HepG2 (cell line): ENCODE data around the gene CATSPERD. TPM values are rescaled to one million over a fixed set of nuclear protein-coding genes. Genes with fewer than 3 reads are reported as not detected.

Experiments used
- CCDC6 ChIP-seq: sonication (generic); formaldehyde crosslinking; IDR thresholded peaks from 2 replicates; pipeline ENCODE4 v1.8.1; 2022; ENCODE audit warnings: mild to moderate bottlenecking, missing genetic modification reagents, moderate library complexity
- CEBPB ChIP-seq: IDR thresholded peaks from 2 replicates; pipeline ENCODE4 v1.6.1; 2011; ENCODE audit warnings: low read depth, low read length, improper control_type of control experiment, borderline replicate concordance
- CERS6 ChIP-seq: sonication (generic); formaldehyde crosslinking; IDR thresholded peaks from 2 replicates; pipeline ENCODE4 v1.5.0; 2020; ENCODE audit warnings: missing genetic modification reagents
- DDIT3 ChIP-seq: sonication (generic); formaldehyde crosslinking; IDR thresholded peaks from 2 replicates; pipeline ENCODE4 v1.4.0; 2020; ENCODE audit warnings: mild to moderate bottlenecking, missing genetic modification reagents
- MIER3 ChIP-seq: IDR thresholded peaks from 2 replicates; pipeline ENCODE4 v1.6.1; 2016; ENCODE audit warnings: missing compliant biosample characterization, borderline replicate concordance
- NPAS2 ChIP-seq: sonication (generic); formaldehyde crosslinking; IDR thresholded peaks from 2 replicates; pipeline ENCODE4 v1.8.0; 2022; ENCODE audit warnings: mild to moderate bottlenecking, missing genetic modification reagents, borderline replicate concordance
- NR2F6 ChIP-seq, 2 experiments: IDR thresholded peaks; 2 replicates each; pipeline ENCODE4 v1.6.1; 2016; ENCODE audit warnings: antibody characterized with exemption in 1 of 2, mild to moderate bottlenecking in 1 of 2
- POLR2AphosphoS5 ChIP-seq: IDR thresholded peaks from 2 replicates; pipeline ENCODE4 v1.6.1; 2012; ENCODE audit warnings: low read depth, low read length
- THAP11 ChIP-seq: IDR thresholded peaks from 2 replicates; pipeline ENCODE4 v1.6.1; 2016; ENCODE audit warnings: missing biosample characterization, missing genetic modification reagents
- ZNF362 ChIP-seq: sonication (generic); formaldehyde crosslinking; IDR thresholded peaks from 2 replicates; pipeline ENCODE4 v1.4.0; 2020; ENCODE audit warnings: missing genetic modification reagents, mild to moderate bottlenecking, borderline replicate concordance
- polyA plus RNA-seq, 8 experiments: library from polyadenylated mRNA; depleted of rRNA in 3 of 8; stranded (reverse) in 7 of 8; unstranded in 1 of 8; fragments of >200 nt; fragmentation: Illumina TruSeq in 4 of 8; extraction: Trizol in 4 of 8; gene quantifications; 2 replicates each; pipeline versions ENCODE4 v1.2.1 to v1.2.3, GENCODE V29; 2011 to 2016; ENCODE audit warnings: low read depth in 4 of 8, missing spikeins in 1 of 8, mixed read lengths in 1 of 8; ENCODE audit not compliant: insufficient read depth in 1 of 8
- total RNA-seq, 5 experiments: library from RNA; depleted of rRNA; stranded (reverse); fragments of >200 nt; fragmentation: Illumina TruSeq; extraction: Trizol; gene quantifications; 2 replicates each; pipeline ENCODE4 v1.2.3, GENCODE V29; 2016; ENCODE audit warnings: low read depth in 1 of 5
- TF ChIP-seq, protein P1 (sequence below), 2 experiments: fragments of 450-650 bp in 1 of 2; sonication (generic) in 1 of 2; formaldehyde crosslinking; IDR thresholded peaks; 2 replicates each; pipeline versions ENCODE4 v1.5.0 to v1.8.0; 2020 to 2022; ENCODE audit warnings: mild to moderate bottlenecking in 1 of 2, missing genetic modification reagents in 1 of 2
- TF ChIP-seq, protein P2 (sequence below): sonication (generic); formaldehyde crosslinking; IDR thresholded peaks from 2 replicates; pipeline ENCODE4 v1.4.0; 2020; ENCODE audit warnings: mild to moderate bottlenecking, missing genetic modification reagents
- TF ChIP-seq, protein P3 (sequence below): sonication (generic); formaldehyde crosslinking; IDR thresholded peaks from 2 replicates; pipeline ENCODE4 v1.4.0; 2020; ENCODE audit warnings: missing genetic modification reagents
- TF ChIP-seq, protein P4 (sequence below): sonication (generic); formaldehyde crosslinking; IDR thresholded peaks from 2 replicates; pipeline ENCODE4 v1.5.0; 2020; ENCODE audit warnings: mild to moderate bottlenecking, missing genetic modification reagents

The CATSPERD gene
- total and polyA plus RNA-seq, 2 of the 13 experiments (the other 11 are each of a cell fraction or from before 2014, with no cell fraction given): 0.04 TPM; not detected in 1

- no peak for TF ChIP-seq NPAS2 (CRISPR knock-in tag)
- TF ChIP-seq, protein P1, sequence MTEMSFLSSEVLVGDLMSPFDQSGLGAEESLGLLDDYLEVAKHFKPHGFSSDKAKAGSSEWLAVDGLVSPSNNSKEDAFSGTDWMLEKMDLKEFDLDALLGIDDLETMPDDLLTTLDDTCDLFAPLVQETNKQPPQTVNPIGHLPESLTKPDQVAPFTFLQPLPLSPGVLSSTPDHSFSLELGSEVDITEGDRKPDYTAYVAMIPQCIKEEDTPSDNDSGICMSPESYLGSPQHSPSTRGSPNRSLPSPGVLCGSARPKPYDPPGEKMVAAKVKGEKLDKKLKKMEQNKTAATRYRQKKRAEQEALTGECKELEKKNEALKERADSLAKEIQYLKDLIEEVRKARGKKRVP (CRISPR knock-in tag; IDR thresholded peaks at IDR 0.05): peak in 1 of 2 experiments; percentile 96; a peak in 2 of 4 replicates
- 0 out of 2 replicates have a peak, but pooled peaks have one; percentile 19 for TF ChIP-seq POLR2AphosphoS5
- 0 out of 2 replicates have a peak, but pooled peaks have one; percentile 6 for TF ChIP-seq MIER3
- peak; percentile 52; the same call in 1 of the 2 replicates for TF ChIP-seq ZNF362 (CRISPR knock-in tag)
- TF ChIP-seq, protein P2, sequence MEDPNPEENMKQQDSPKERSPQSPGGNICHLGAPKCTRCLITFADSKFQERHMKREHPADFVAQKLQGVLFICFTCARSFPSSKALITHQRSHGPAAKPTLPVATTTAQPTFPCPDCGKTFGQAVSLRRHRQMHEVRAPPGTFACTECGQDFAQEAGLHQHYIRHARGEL (CRISPR knock-in tag): no peak
- TF ChIP-seq, protein P3, sequence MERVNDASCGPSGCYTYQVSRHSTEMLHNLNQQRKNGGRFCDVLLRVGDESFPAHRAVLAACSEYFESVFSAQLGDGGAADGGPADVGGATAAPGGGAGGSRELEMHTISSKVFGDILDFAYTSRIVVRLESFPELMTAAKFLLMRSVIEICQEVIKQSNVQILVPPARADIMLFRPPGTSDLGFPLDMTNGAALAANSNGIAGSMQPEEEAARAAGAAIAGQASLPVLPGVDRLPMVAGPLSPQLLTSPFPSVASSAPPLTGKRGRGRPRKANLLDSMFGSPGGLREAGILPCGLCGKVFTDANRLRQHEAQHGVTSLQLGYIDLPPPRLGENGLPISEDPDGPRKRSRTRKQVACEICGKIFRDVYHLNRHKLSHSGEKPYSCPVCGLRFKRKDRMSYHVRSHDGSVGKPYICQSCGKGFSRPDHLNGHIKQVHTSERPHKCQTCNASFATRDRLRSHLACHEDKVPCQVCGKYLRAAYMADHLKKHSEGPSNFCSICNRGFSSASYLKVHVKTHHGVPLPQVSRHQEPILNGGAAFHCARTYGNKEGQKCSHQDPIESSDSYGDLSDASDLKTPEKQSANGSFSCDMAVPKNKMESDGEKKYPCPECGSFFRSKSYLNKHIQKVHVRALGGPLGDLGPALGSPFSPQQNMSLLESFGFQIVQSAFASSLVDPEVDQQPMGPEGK: peak; percentile 16; the same call in 1 of the 2 replicates
- TF ChIP-seq CERS6: no peak
- peak; percentile 42; the same call in 1 of the 2 replicates for TF ChIP-seq NR2F6 (IDR thresholded peaks at IDR 0.05)
- no peak for TF ChIP-seq NR2F6 (CRISPR knock-in tag; IDR thresholded peaks at IDR 0.05)
- TF ChIP-seq DDIT3 (CRISPR knock-in tag): 0 out of 2 replicates have a peak, but pooled peaks have one; percentile 71
- TF ChIP-seq THAP11 (CRISPR knock-in tag): peak; percentile 13; the same call in 1 of the 2 replicates
- TF ChIP-seq, protein P4, sequence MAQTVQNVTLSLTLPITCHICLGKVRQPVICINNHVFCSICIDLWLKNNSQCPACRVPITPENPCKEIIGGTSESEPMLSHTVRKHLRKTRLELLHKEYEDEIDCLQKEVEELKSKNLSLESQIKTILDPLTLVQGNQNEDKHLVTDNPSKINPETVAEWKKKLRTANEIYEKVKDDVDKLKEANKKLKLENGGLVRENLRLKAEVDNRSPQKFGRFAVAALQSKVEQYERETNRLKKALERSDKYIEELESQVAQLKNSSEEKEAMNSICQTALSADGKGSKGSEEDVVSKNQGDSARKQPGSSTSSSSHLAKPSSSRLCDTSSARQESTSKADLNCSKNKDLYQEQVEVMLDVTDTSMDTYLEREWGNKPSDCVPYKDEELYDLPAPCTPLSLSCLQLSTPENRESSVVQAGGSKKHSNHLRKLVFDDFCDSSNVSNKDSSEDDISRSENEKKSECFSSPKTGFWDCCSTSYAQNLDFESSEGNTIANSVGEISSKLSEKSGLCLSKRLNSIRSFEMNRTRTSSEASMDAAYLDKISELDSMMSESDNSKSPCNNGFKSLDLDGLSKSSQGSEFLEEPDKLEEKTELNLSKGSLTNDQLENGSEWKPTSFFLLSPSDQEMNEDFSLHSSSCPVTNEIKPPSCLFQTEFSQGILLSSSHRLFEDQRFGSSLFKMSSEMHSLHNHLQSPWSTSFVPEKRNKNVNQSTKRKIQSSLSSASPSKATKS (CRISPR knock-in tag): no peak
- 0 out of 2 replicates have a peak, but pooled peaks have one; percentile 26 for TF ChIP-seq CCDC6 (CRISPR knock-in tag)
- peak; percentile 32; the same call in 1 of the 2 replicates for TF ChIP-seq CEBPB
Observed at GRCh38 chr19:5718579-5719273, 1.7 kb upstream of the CATSPERD start (continued).
